Testis (tissue), 2 donors: Measurements from ENCODE around the gene CTDSPL.

Experiments
- POLR2A ChIP-seq: fragments of 450-650 bp; IDR thresholded peaks from one replicate; pipeline ENCODE4 v1.6.1; 2017; ENCODE audit warnings: antibody characterized with exemption, mild to moderate bottlenecking, moderate library complexity
- TF ChIP-seq, protein P1 (sequence below), 3 experiments: fragments of 450-650 bp in 2 of 3; fragments of 200-600 bp in 1 of 3; sonication (generic) in 1 of 3; IDR thresholded peaks; one replicate each; pipeline ENCODE4 v1.5.1; 2016 to 2019; ENCODE audit warnings: antibody characterized with exemption in 3 of 3, mild to moderate bottlenecking in 2 of 3, moderate library complexity in 1 of 3

DNA sequence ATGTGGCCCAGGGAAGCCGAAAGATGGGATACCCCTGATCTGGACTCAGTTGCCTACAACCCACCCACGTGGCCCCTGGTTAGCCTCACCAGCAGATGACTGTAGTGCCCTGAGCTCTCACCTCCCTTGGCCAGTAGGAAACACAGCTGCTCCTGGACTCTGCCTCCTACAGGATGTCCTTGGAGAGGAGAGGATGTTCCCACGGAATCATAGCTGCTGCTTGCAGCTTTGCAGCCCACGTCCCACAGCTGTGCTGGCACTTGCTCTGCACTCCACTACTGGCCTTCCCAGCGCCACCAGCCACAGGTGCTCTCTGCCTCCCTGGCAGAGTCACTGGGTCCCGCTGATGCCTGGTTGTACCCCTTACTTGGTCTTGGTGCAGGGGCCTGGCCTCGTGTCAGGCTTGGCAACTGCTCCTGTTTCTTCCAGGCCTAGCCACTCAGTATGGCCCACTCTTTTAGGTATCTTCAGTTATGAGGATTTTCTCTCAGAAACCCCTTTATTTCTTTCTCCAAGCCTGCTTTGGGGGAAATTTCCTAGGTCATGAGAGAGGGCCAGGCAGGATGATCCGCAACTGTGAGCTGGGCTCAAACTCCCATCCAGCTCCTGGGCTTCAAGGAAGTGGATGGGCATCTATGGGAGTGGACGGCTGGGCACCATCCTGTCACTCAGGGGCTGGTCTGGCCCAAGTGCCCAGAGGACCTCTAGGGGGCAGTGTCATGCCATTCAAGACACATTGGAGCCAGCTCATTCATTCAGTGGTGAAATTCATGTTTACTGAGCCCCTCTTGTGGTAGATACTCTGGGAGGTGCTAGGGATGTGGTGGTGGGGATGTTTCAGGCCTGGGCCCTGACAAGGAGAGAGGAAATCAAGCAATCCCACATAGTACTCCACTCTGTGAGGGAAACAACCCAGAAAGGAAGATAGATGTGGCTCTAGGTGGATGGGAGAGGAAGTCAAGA lies 112.7 kb downstream of the CTDSPL start:
- TF ChIP-seq, protein P1, sequence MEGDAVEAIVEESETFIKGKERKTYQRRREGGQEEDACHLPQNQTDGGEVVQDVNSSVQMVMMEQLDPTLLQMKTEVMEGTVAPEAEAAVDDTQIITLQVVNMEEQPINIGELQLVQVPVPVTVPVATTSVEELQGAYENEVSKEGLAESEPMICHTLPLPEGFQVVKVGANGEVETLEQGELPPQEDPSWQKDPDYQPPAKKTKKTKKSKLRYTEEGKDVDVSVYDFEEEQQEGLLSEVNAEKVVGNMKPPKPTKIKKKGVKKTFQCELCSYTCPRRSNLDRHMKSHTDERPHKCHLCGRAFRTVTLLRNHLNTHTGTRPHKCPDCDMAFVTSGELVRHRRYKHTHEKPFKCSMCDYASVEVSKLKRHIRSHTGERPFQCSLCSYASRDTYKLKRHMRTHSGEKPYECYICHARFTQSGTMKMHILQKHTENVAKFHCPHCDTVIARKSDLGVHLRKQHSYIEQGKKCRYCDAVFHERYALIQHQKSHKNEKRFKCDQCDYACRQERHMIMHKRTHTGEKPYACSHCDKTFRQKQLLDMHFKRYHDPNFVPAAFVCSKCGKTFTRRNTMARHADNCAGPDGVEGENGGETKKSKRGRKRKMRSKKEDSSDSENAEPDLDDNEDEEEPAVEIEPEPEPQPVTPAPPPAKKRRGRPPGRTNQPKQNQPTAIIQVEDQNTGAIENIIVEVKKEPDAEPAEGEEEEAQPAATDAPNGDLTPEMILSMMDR (IDR thresholded peaks at IDR 0.05): peak; percentile 33 to 57 (median 55)
- TF ChIP-seq POLR2A: no peak
